SK-N-SH (cell line): ENCODE results near the gene CXCL16.

ENCODE experiments used
- ELF1 ChIP-seq: IDR thresholded peaks from 2 replicates; pipeline ENCODE4 v1.4.0; 2012
- EP300 ChIP-seq, 2 experiments: IDR thresholded peaks; 2 replicates each; pipeline versions ENCODE4 v1.4.0 to v1.6.1; 2012; ENCODE audit warnings: borderline replicate concordance in 1 of 2, low read depth in 1 of 2, low read length in 1 of 2
- EZH2phosphoT487 ChIP-seq: fragments of 200-600 bp; sonication (generic); IDR thresholded peaks from 2 replicates; pipeline ENCODE4 v1.6.1; 2017; ENCODE audit warnings: low read depth, mixed run types, mild to moderate bottlenecking, antibody characterized with exemption, moderate library complexity, borderline replicate concordance
- FOXM1 ChIP-seq: IDR thresholded peaks from 2 replicates; pipeline ENCODE4 v1.4.0; 2012; ENCODE audit warnings: low read depth, mild to moderate bottlenecking
- RFX5 ChIP-seq: IDR thresholded peaks from 2 replicates; pipeline ENCODE4 v1.6.1; 2012; ENCODE audit warnings: mild to moderate bottlenecking, improper control_type of control experiment, low read length
- TAF1 ChIP-seq: IDR thresholded peaks from 2 replicates; pipeline ENCODE4 v1.6.1; 2012; ENCODE audit warnings: low read depth, mild to moderate bottlenecking, low read length, moderate library complexity, borderline replicate concordance
- TEAD4 ChIP-seq: IDR thresholded peaks from 2 replicates; pipeline ENCODE4 v1.4.0; 2012; ENCODE audit warnings: mild to moderate bottlenecking, borderline replicate concordance; ENCODE audit not compliant: insufficient read depth
- TF ChIP-seq, protein P1 (sequence below): fragments of 150-350 bp; IDR thresholded peaks from 2 replicates; pipeline ENCODE4 v1.6.1; 2017; ENCODE audit warnings: antibody characterized with exemption, low read length, low read depth, borderline replicate concordance
- TF ChIP-seq, protein P2 (sequence below): IDR thresholded peaks from 2 replicates; pipeline ENCODE4 v1.4.0; 2012; ENCODE audit warnings: low read depth, borderline replicate concordance
- TF ChIP-seq, protein P3 (sequence below): fragments of 200-600 bp; sonication (generic); IDR thresholded peaks from 2 replicates; pipeline ENCODE4 v1.6.1; 2017; ENCODE audit warnings: antibody characterized with exemption, mild to moderate bottlenecking, moderate library complexity
- TF ChIP-seq, protein P4 (sequence below): IDR thresholded peaks from 2 replicates; pipeline ENCODE4 v1.4.0; 2012; ENCODE audit warnings: low read depth, borderline replicate concordance
- TF ChIP-seq, protein P5 (sequence below): IDR thresholded peaks from 2 replicates; pipeline ENCODE4 v1.4.0; 2012; ENCODE audit warnings: low read depth

DNA sequence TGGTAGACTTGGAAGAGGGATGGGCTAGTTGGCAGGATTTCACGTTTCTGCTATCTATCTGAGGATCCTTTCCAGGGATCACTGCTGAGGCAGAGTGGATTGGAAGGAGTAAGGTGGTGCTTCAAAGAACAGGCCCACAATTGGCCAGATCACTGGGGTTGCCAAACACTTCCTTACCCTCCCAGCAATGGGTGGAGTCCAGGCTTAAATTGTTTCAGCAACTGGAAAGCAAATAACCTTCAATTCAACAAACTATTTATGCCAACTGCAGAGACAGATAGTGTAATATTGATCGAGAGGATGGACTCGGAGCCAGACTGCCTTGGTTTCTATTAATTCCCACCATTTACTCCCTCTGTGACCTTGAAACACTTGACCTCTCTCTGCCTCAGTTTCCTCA, 27.2 kb downstream of the CXCL16 start:
- no peak for TF ChIP-seq FOXM1
- TF ChIP-seq EZH2phosphoT487, result no peak
- TF ChIP-seq, protein P1, sequence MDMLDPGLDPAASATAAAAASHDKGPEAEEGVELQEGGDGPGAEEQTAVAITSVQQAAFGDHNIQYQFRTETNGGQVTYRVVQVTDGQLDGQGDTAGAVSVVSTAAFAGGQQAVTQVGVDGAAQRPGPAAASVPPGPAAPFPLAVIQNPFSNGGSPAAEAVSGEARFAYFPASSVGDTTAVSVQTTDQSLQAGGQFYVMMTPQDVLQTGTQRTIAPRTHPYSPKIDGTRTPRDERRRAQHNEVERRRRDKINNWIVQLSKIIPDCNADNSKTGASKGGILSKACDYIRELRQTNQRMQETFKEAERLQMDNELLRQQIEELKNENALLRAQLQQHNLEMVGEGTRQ, result no peak
- TF ChIP-seq TAF1, result no peak
- TF ChIP-seq, protein P2, sequence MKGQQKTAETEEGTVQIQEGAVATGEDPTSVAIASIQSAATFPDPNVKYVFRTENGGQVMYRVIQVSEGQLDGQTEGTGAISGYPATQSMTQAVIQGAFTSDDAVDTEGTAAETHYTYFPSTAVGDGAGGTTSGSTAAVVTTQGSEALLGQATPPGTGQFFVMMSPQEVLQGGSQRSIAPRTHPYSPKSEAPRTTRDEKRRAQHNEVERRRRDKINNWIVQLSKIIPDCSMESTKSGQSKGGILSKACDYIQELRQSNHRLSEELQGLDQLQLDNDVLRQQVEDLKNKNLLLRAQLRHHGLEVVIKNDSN, result no peak
- TF ChIP-seq RFX5, result no peak
- TF ChIP-seq TEAD4, result no peak
- TF ChIP-seq, protein P3, sequence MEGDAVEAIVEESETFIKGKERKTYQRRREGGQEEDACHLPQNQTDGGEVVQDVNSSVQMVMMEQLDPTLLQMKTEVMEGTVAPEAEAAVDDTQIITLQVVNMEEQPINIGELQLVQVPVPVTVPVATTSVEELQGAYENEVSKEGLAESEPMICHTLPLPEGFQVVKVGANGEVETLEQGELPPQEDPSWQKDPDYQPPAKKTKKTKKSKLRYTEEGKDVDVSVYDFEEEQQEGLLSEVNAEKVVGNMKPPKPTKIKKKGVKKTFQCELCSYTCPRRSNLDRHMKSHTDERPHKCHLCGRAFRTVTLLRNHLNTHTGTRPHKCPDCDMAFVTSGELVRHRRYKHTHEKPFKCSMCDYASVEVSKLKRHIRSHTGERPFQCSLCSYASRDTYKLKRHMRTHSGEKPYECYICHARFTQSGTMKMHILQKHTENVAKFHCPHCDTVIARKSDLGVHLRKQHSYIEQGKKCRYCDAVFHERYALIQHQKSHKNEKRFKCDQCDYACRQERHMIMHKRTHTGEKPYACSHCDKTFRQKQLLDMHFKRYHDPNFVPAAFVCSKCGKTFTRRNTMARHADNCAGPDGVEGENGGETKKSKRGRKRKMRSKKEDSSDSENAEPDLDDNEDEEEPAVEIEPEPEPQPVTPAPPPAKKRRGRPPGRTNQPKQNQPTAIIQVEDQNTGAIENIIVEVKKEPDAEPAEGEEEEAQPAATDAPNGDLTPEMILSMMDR, result no peak
- TF ChIP-seq, protein P4, sequence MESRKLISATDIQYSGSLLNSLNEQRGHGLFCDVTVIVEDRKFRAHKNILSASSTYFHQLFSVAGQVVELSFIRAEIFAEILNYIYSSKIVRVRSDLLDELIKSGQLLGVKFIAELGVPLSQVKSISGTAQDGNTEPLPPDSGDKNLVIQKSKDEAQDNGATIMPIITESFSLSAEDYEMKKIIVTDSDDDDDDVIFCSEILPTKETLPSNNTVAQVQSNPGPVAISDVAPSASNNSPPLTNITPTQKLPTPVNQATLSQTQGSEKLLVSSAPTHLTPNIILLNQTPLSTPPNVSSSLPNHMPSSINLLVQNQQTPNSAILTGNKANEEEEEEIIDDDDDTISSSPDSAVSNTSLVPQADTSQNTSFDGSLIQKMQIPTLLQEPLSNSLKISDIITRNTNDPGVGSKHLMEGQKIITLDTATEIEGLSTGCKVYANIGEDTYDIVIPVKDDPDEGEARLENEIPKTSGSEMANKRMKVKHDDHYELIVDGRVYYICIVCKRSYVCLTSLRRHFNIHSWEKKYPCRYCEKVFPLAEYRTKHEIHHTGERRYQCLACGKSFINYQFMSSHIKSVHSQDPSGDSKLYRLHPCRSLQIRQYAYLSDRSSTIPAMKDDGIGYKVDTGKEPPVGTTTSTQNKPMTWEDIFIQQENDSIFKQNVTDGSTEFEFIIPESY, result no peak
- TF ChIP-seq, protein P5, sequence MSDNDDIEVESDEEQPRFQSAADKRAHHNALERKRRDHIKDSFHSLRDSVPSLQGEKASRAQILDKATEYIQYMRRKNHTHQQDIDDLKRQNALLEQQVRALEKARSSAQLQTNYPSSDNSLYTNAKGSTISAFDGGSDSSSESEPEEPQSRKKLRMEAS, result no peak
- TF ChIP-seq ELF1, result no peak
- no peak for TF ChIP-seq EP300 (IDR thresholded peaks at IDR 0.05; ENCODE audit: borderline replicate concordance in 1 of 2, low read depth in 1 of 2, low read length in 1 of 2)
